A549 treated with CORT108297 at 1 μM for 4 hours (cell line): ENCODE data around the gene C3orf85. TPM values are rescaled to one million over a fixed set of nuclear protein-coding genes. Genes with fewer than 3 reads are reported as not detected.

ENCODE experiments used
- total RNA-seq: library from RNA; stranded (reverse); fragments of 200-300 nt; extraction: Qiagen RNA extraction; gene quantifications from 5 replicates; pipeline ENCODE4 v1.2.3, GENCODE V29; 2022

The C3orf85 gene, protein sequence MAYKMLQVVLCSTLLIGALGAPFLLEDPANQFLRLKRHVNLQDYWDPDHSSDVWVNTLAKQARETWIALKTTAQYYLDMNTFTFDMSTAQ
- total RNA-seq = not detected in 5 replicates

GRCh38 chr3:109136523-109136922, at the start of gene C3orf85:
Gene C3orf85, plus strand, starts transcription at chr3:109136719. Its CDS starts 129 bp downstream, at chr3:109136848.

GRCh38 chr3:109117939-109118338, 18.6 kb upstream of the C3orf85 start, which contains the start of gene MORC1:
Gene MORC1, minus strand, starts transcription at chr3:109118134. Its CDS starts 75 bp downstream, at chr3:109118059.

Other genes with a start within 250 kb of the C3orf85 start
- gene GUCA1C, start 182.8 kb upstream of the C3orf85 start, total RNA-seq = not detected in 5 replicates
- not detected in 5 replicates for gene MORC1, start 18.6 kb upstream of the C3orf85 start, total RNA-seq
- gene DPPA2, start 179.8 kb downstream of the C3orf85 start, total RNA-seq = not detected in 5 replicates
- gene DPPA4, start 200.8 kb downstream of the C3orf85 start, total RNA-seq = not detected in 5 replicates